ENCODE results near the gene TERT. TPM values are rescaled to one million over a fixed set of nuclear protein-coding genes. Genes with fewer than 3 reads are reported as not detected.

Gene TERT
- total RNA-seq, 4 donors from 2014 or later, result not detected

- Histone ChIP-seq H3K27ac (no peak overlapping the region), H3K9me3 (no peaks in the 10 kb centered on the region), H3K4me1 (no peaks in the 10 kb centered on the region), H3K36me3 (no peaks in the 10 kb centered on the region), H3K27me3 (peaks cover 58% of the 10 kb centered on the region), H3K4me3 (no peak overlapping the region)
- TF ChIP-seq POLR2AphosphoS5 (IDR thresholded peaks at IDR 0.05) (no peak), CTCF (IDR thresholded peaks at IDR 0.05) (no peak), POLR2A (IDR thresholded peaks at IDR 0.05) (no peak), EP300 (IDR thresholded peaks at IDR 0.05) (no peak)
- 90 to 94% methylated on average over 6 to 9 of the region's 9 CpGs for WGBS, 2 donors (ENCODE audit: low coverage in 1 of 2)
- no peak for ATAC-seq
Measured at GRCh38 chr5:1211701-1212100, 83.2 kb downstream of the TERT start.

GRCh38 chr5:1210832-1211251, 84.0 kb downstream of the TERT start:
- Histone ChIP-seq H3K36me3 (no peaks in the 10 kb centered on the region), H3K27ac (no peak overlapping the region), H3K4me3 (no peak overlapping the region), H3K4me1 (no peaks in the 10 kb centered on the region), H3K27me3 (peaks cover 58% of the 10 kb centered on the region), H3K9me3 (no peaks in the 10 kb centered on the region)
- ATAC-seq, result no peak
- TF ChIP-seq POLR2AphosphoS5 (IDR thresholded peaks at IDR 0.05) (no peak), CTCF (IDR thresholded peaks at IDR 0.05) (no peak), POLR2A (IDR thresholded peaks at IDR 0.05) (no peak)
- WGBS, 2 donors (ENCODE audit: low coverage in 1 of 2), result no CpG with 5 or more reads among the region's 21 CpGs

- WGBS, 2 donors (ENCODE audit: low coverage in 1 of 2), result 58% methylated on average over 4 of the region's 21 CpGs; no CpG with 5 or more reads in 1 of the 2 donors
- H3K4me3 ChIP-seq, result no peak overlapping the region
- no peak for TF ChIP-seq POLR2A (IDR thresholded peaks at IDR 0.05)
- TF ChIP-seq EP300 (IDR thresholded peaks at IDR 0.05), result no peak
- TF ChIP-seq CTCF (IDR thresholded peaks at IDR 0.05), result no peak
- TF ChIP-seq POLR2AphosphoS5 (IDR thresholded peaks at IDR 0.05), result no peak
- H3K9me3 ChIP-seq, result no peaks in the 10 kb centered on the region
- no peaks in the 10 kb centered on the region for H3K36me3 ChIP-seq
- ATAC-seq, result no peak
- no peak overlapping the region for H3K27ac ChIP-seq
- H3K27me3 ChIP-seq, result peaks cover 60% of the 10 kb centered on the region
- no peaks in the 10 kb centered on the region for H3K4me1 ChIP-seq
Measured at GRCh38 chr5:1209896-1210776, 84.7 kb downstream of the TERT start.

GRCh38 chr5:1209489-1209852, 85.4 kb downstream of the TERT start:
- H3K4me3 ChIP-seq, result no peak overlapping the region
- H3K27me3 ChIP-seq, result peaks cover 60% of the 10 kb centered on the region
- TF ChIP-seq POLR2A (IDR thresholded peaks at IDR 0.05), result no peak
- no peak for TF ChIP-seq POLR2AphosphoS5 (IDR thresholded peaks at IDR 0.05)
- TF ChIP-seq EP300 (IDR thresholded peaks at IDR 0.05), result no peak
- TF ChIP-seq CTCF (IDR thresholded peaks at IDR 0.05), result no peak
- 41 to 61% methylated on average over 2 of the region's 2 CpGs for WGBS, 2 donors (ENCODE audit: low coverage in 1 of 2)
- H3K27ac ChIP-seq, result no peak overlapping the region
- no peaks in the 10 kb centered on the region for H3K36me3 ChIP-seq
- no peaks in the 10 kb centered on the region for H3K9me3 ChIP-seq
- ATAC-seq, result no peak
- no peaks in the 10 kb centered on the region for H3K4me1 ChIP-seq

All from gastroesophageal sphincter (tissue), 4 donors.